Dedifferentiated amniotic fluid mesenchymal stem cell (primary cell): Measurements from ENCODE around the gene DNAH2.
A peak's percentile ranks its signal among the peaks of the same experiment; 100 is the strongest.

Experiments
- DNase-seq: peaks from one replicate; pipeline ENCODE4 v3.0.0-alpha.2; 2016; ENCODE audit errors: extremely low spot score

Gene DNAH2

GRCh38 chr17:7838090-7839075 is 120.8 kb downstream of the DNAH2 start:
- peak; percentile 47 for DNase-seq

GRCh38 chr17:7839190-7839875 is 121.8 kb downstream of the DNAH2 start:
- DNase-seq, result no peak

GRCh38 chr17:7839876-7840261 is 122.3 kb downstream of the DNAH2 start:
- DNase-seq, result no peak

GRCh38 chr17:7840441-7840840 is 122.9 kb downstream of the DNAH2 start:
- no peak for DNase-seq

GRCh38 chr17:7840875-7841274 is 123.3 kb downstream of the DNAH2 start:
- no peak for DNase-seq

- DNase-seq, result peak; percentile 75
Measured at GRCh38 chr17:7841396-7841914, 123.9 kb downstream of the DNAH2 start.

GRCh38 chr17:7841915-7842379 is 124.4 kb downstream of the DNAH2 start:
- peak; percentile 77 for DNase-seq

- DNase-seq, result peak; percentile 73
Measured at GRCh38 chr17:7842380-7843256, 125.1 kb downstream of the DNAH2 start.

GRCh38 chr17:7843257-7843535 is 125.7 kb downstream of the DNAH2 start:
- no peak for DNase-seq

- DNase-seq, result peak; percentile 43
Measured at GRCh38 chr17:7843536-7844291, 126.2 kb downstream of the DNAH2 start.

- DNase-seq, result peak; percentile 95
Measured at GRCh38 chr17:7844292-7845154, 127.0 kb downstream of the DNAH2 start.

- no peak for DNase-seq
Measured at GRCh38 chr17:7845359-7846062, 128.0 kb downstream of the DNAH2 start.

GRCh38 chr17:7846063-7846735 is 128.7 kb downstream of the DNAH2 start:
- no peak for DNase-seq

GRCh38 chr17:7846765-7847661 is 129.5 kb downstream of the DNAH2 start:
- no peak for DNase-seq

GRCh38 chr17:7848131-7848579 is 130.6 kb downstream of the DNAH2 start:
- DNase-seq, result no peak

- no peak for DNase-seq
Measured at GRCh38 chr17:7848739-7849129, 131.2 kb downstream of the DNAH2 start.

- no peak for DNase-seq
Measured at GRCh38 chr17:7849130-7849750, 131.7 kb downstream of the DNAH2 start.
